PC-3 (cell line): Measurements from ENCODE around the gene PRR32. TPM values are rescaled to one million over a fixed set of nuclear protein-coding genes. Genes with fewer than 3 reads are reported as not detected.
"Not testable (repeated sequence)": the region's sequence is repeated elsewhere in the genome, so short reads cannot be mapped to it uniquely, and the experiment has no call there.

Source experiments
- ATAC-seq: fragments of 200-7000 bp; cut with Tn5 transposase; 2 replicates; pipeline ENCODE4 v1.9.1; 2020; ENCODE audit warnings: mild to moderate bottlenecking, moderate library complexity
- BruUV-seq: library from RNA; stranded (reverse); fragments of 400-500 nt; replicated peaks from 2 replicates; lab custom pipeline; 2021; lab: Mats Ljungman, UMichigan
- CTCF ChIA-PET: fragments of 300-600 bp; sonication (Branson Sonifier 250); formaldehyde crosslinking; loops from one replicate; lab custom pipeline; 2022; ENCODE audit warnings: antibody characterized with exemption; lab: Charles Lee
- POLR2A ChIA-PET: fragments of 300-600 bp; sonication (Branson Sonifier 250); formaldehyde crosslinking; loops from one replicate; lab custom pipeline; 2022; ENCODE audit warnings: antibody characterized with exemption; ENCODE audit not compliant: unreplicated experiment; lab: Charles Lee
- DNase-seq: peaks from one replicate; pipeline ENCODE4 v3.0.0-alpha.2; 2015
- H2AFZ ChIP-seq: fragments of 300-600 bp; sonication (generic); 2 replicates; pipeline ENCODE4 v1.6.0; 2016; ENCODE audit warnings: antibody characterized with exemption, low read length
- H3F3A ChIP-seq: fragments of 300-600 bp; sonication (generic); one replicate; pipeline ENCODE4 v1.6.0; 2017; ENCODE audit warnings: antibody characterized with exemption, low read length, control low read depth, mild to moderate bottlenecking; ENCODE audit not compliant: unreplicated experiment
- H3K27ac ChIP-seq: fragments of 300-600 bp; sonication (generic); 2 replicates; pipeline ENCODE4 v1.5.1; 2016; ENCODE audit warnings: mild to moderate bottlenecking, low read length
- H3K27me3 ChIP-seq: fragments of 300-600 bp; sonication (generic); 2 replicates; pipeline ENCODE4 v1.6.1; 2016; ENCODE audit warnings: low read length, mixed read lengths
- H3K36me3 ChIP-seq: fragments of 300-600 bp; sonication (generic); 2 replicates; pipeline ENCODE4 v1.6.1; 2016; ENCODE audit warnings: low read depth, mixed run types, low read length, mixed read lengths
- H3K4me1 ChIP-seq: fragments of 300-600 bp; sonication (generic); 2 replicates; pipeline ENCODE4 v1.5.1; 2016; ENCODE audit warnings: low read length; ENCODE audit not compliant: insufficient read depth
- H3K4me2 ChIP-seq: fragments of 300-600 bp; sonication (generic); 2 replicates; pipeline ENCODE4 v1.6.0; 2016; ENCODE audit warnings: low read length
- H3K4me3 ChIP-seq: fragments of 300-600 bp; sonication (generic); 2 replicates; pipeline ENCODE4 v1.5.1; 2016; ENCODE audit warnings: mild to moderate bottlenecking, low read length, mixed read lengths
- H3K79me2 ChIP-seq: fragments of 300-600 bp; sonication (generic); 2 replicates; pipeline ENCODE4 v1.6.1; 2017; ENCODE audit warnings: low read length, mixed read lengths
- H3K9ac ChIP-seq: fragments of 300-600 bp; sonication (generic); 2 replicates; pipeline ENCODE4 v1.6.0; 2016; ENCODE audit warnings: mild to moderate bottlenecking, low read length
- H3K9me2 ChIP-seq: fragments of 300-600 bp; sonication (generic); replicated peaks from 2 replicates; pipeline ENCODE4 v1.6.1; 2016; ENCODE audit warnings: mixed run types, low read length, mixed read lengths
- H3K9me3 ChIP-seq: fragments of 300-600 bp; sonication (generic); 2 replicates; pipeline ENCODE4 v1.6.1; 2016; ENCODE audit warnings: low read length, mixed read lengths
- H4K20me1 ChIP-seq: fragments of 300-600 bp; sonication (generic); 2 replicates; pipeline ENCODE4 v1.6.1; 2016; ENCODE audit warnings: low read length, mixed read lengths
- CTCF ChIP-seq: fragments of 300-600 bp; sonication (generic); conservative IDR thresholded peaks from 2 replicates; pipeline ENCODE4 v1.5.1; 2017; ENCODE audit warnings: antibody characterized with exemption, low read depth, mild to moderate bottlenecking, low read length
- EZH2 ChIP-seq: fragments of 300-600 bp; sonication (generic); IDR thresholded peaks from one replicate; pipeline ENCODE4 v1.6.1; 2017; ENCODE audit warnings: antibody characterized with exemption, mild to moderate bottlenecking, low read length; ENCODE audit not compliant: unreplicated experiment
- EZH2phosphoT487 ChIP-seq: fragments of 300-600 bp; sonication (generic); IDR thresholded peaks from 2 replicates; pipeline ENCODE4 v1.6.1; 2018; ENCODE audit warnings: mild to moderate bottlenecking, antibody characterized with exemption, low read length, borderline replicate concordance
- intact Hi-C: fragments of 100-400 bp; cut with micrococcal nuclease; formaldehyde crosslinking; loops from 2 replicates; pipeline ENCODE4 v1.9.0; 2023
- total RNA-seq: library from RNA; depleted of rRNA; stranded (reverse); fragments of >200 nt; gene quantifications from 2 replicates; pipeline ENCODE4 v1.2.3, GENCODE V29; 2014

Gene PRR32
- total RNA-seq, 1 experiment from 2014 or later = not detected

GRCh38 chrX:126799059-126799458 lies 20.5 kb upstream of the PRR32 start:
- CTCF ChIA-PET = no interaction called here
- intact Hi-C loops = no loop called here
- H2AFZ ChIP-seq = no peak overlapping the region
- no peak overlapping the region for H3K9ac ChIP-seq
- no peaks in the 10 kb centered on the region for H3K79me2 ChIP-seq
- POLR2A ChIA-PET = no interaction called here
- TF ChIP-seq EZH2phosphoT487 (no peak), EZH2 (no peak), CTCF (no peak)
- H3K27ac ChIP-seq = no peak overlapping the region
- no peaks in the 10 kb centered on the region for H3K27me3 ChIP-seq
- no peaks in the 10 kb centered on the region for H4K20me1 ChIP-seq
- H3F3A ChIP-seq = no peaks in the 10 kb centered on the region
- H3K4me2 ChIP-seq = no peak overlapping the region
- H3K9me3 ChIP-seq = no peaks in the 10 kb centered on the region
- H3K4me1 ChIP-seq = no peaks in the 10 kb centered on the region
- BruUV-seq = no TSS peak
- ATAC-seq (no peak), DNase-seq (peak; percentile 35)
- no peaks in the 10 kb centered on the region for H3K9me2 ChIP-seq
- no peak overlapping the region for H3K4me3 ChIP-seq
- H3K36me3 ChIP-seq = no peaks in the 10 kb centered on the region

- DNase-seq, H3K4me2 ChIP-seq, POLR2A ChIA-PET, H3K36me3 ChIP-seq, BruUV-seq, H3K27ac ChIP-seq, H3K27me3 ChIP-seq, intact Hi-C loops, H3K4me1 ChIP-seq, H3K9ac ChIP-seq, H3K9me3 ChIP-seq, H3K4me3 ChIP-seq, H3K79me2 ChIP-seq, ATAC-seq, H4K20me1 ChIP-seq, H2AFZ ChIP-seq, H3F3A ChIP-seq, CTCF ChIA-PET, H3K9me2 ChIP-seq: not testable (repeated sequence)
Observed at GRCh38 chrX:126806784-126807183, 12.7 kb upstream of the PRR32 start.

GRCh38 chrX:126815806-126816205 lies 3.7 kb upstream of the PRR32 start:
- H3K27ac ChIP-seq = no peak overlapping the region
- no peak overlapping the region for H3K9ac ChIP-seq
- H2AFZ ChIP-seq = no peak overlapping the region
- H3F3A ChIP-seq = no peaks in the 10 kb centered on the region
- CTCF ChIA-PET = no interaction called here
- H3K27me3 ChIP-seq = no peaks in the 10 kb centered on the region
- intact Hi-C loops = no loop called here
- TF ChIP-seq EZH2 (no peak), CTCF (no peak), EZH2phosphoT487 (no peak)
- H3K4me3 ChIP-seq = no peak overlapping the region
- POLR2A ChIA-PET = no interaction called here
- no peak for ATAC-seq
- no peaks in the 10 kb centered on the region for H3K4me1 ChIP-seq
- no TSS peak for BruUV-seq
- H3K9me2 ChIP-seq = no peaks in the 10 kb centered on the region
- DNase-seq = no peak
- no peaks in the 10 kb centered on the region for H3K79me2 ChIP-seq
- no peaks in the 10 kb centered on the region for H4K20me1 ChIP-seq
- no peak overlapping the region for H3K4me2 ChIP-seq
- H3K36me3 ChIP-seq = no peaks in the 10 kb centered on the region
- H3K9me3 ChIP-seq = no peaks in the 10 kb centered on the region
